Measurements from ENCODE around the gene NR3C2.

GRCh38 chr4:148441624-148441985 is 609 bp downstream of the NR3C2 start:
- TF ChIP-seq POLR2AphosphoS5 (IDR thresholded peaks at IDR 0.05) (no peak), CTCF (IDR thresholded peaks at IDR 0.05) (no peak), POLR2A (IDR thresholded peaks at IDR 0.05) (no peak)

Data from prostate gland (tissue), 2 donors.